ENCODE data around the gene DERL2.

DERL2 gene

DNA sequence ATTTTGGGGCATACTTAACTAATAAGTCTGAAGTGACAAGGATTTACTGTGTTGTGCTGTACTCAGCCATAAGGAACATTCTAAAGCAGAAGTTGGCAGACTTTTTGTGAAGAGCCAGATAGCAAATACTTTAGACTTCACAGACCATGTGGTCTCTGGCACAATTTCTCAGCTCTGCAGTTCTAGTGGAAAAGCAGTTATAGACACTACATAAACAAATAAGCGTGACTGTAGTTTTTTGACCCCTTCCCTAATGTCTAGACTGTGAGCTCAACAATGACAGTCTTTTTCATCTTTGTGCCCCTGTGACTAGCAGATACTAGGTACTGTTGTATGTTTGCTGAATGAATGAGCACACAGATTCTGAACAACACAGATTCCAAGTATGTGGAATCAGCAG is 61.1 kb downstream of the DERL2 start:
- CTCF ChIA-PET = interaction anchor here (1.5 kb wide), 1 partner anchor 14 kb away, joined by 4 read pairs; the partner anchor contains the start of gene C1QBP
- TF ChIP-seq PKNOX1 (IDR thresholded peaks at IDR 0.05) = no peak
- DNase-seq (ENCODE audit: extremely low spot score) = no peak
- POLR2A ChIA-PET = interaction anchor here (1.2 kb wide), 1 partner anchor 8 kb away, joined by 4 read pairs; no protein-coding TSS in a partner anchor

GRCh38 chr17:5422505-5422904 is 63.5 kb downstream of the DERL2 start:
- no peak for DNase-seq (ENCODE audit: extremely low spot score)
- ChIA-PET CTCF (no interaction called here), POLR2A (interaction anchor here (0.8 to 1.0 kb wide), 3 partner anchors 11 to 108 kb away, joined by 3 read pairs; no protein-coding TSS in a partner anchor)
- TF ChIP-seq CTBP1 (IDR thresholded peaks at IDR 0.05; ENCODE audit: borderline replicate concordance) = no peak
- TF ChIP-seq ZNF384 (IDR thresholded peaks at IDR 0.05) = no peak
- no peak for TF ChIP-seq FOXM1 (IDR thresholded peaks at IDR 0.05; ENCODE audit: borderline replicate concordance)
- TF ChIP-seq HDGF (IDR thresholded peaks at IDR 0.05; ENCODE audit: borderline replicate concordance) = no peak
- no peak for TF ChIP-seq L3MBTL2 (conservative IDR thresholded peaks at IDR 0.05)
- no peak for TF ChIP-seq NFRKB (IDR thresholded peaks at IDR 0.05)
- no peak for TF ChIP-seq ELF4 (IDR thresholded peaks at IDR 0.05)
- TF ChIP-seq TARDBP (IDR thresholded peaks at IDR 0.05) = no peak
- no peak for TF ChIP-seq SUZ12 (IDR thresholded peaks at IDR 0.05)
- TF ChIP-seq SP1 (IDR thresholded peaks at IDR 0.05) = no peak
- TF ChIP-seq PKNOX1 (IDR thresholded peaks at IDR 0.05) = no peak
- TF ChIP-seq LEF1 (IDR thresholded peaks at IDR 0.05; ENCODE audit: borderline replicate concordance) = no peak
- no peak for TF ChIP-seq BHLHE40 (IDR thresholded peaks at IDR 0.05; ENCODE audit: borderline replicate concordance)
- TF ChIP-seq FOXA1 (IDR thresholded peaks at IDR 0.05) = no peak
- no peak for TF ChIP-seq FOXK2 (IDR thresholded peaks at IDR 0.05)
- no peak for TF ChIP-seq ARNT (IDR thresholded peaks at IDR 0.05)
